ENCODE results near the gene GATB. TPM values are rescaled to one million over a fixed set of nuclear protein-coding genes. Genes with fewer than 3 reads are reported as not detected.

Gene GATB
- total RNA-seq, 2 experiments from 2014 or later: 13.5 to 14.9 TPM

DNA sequence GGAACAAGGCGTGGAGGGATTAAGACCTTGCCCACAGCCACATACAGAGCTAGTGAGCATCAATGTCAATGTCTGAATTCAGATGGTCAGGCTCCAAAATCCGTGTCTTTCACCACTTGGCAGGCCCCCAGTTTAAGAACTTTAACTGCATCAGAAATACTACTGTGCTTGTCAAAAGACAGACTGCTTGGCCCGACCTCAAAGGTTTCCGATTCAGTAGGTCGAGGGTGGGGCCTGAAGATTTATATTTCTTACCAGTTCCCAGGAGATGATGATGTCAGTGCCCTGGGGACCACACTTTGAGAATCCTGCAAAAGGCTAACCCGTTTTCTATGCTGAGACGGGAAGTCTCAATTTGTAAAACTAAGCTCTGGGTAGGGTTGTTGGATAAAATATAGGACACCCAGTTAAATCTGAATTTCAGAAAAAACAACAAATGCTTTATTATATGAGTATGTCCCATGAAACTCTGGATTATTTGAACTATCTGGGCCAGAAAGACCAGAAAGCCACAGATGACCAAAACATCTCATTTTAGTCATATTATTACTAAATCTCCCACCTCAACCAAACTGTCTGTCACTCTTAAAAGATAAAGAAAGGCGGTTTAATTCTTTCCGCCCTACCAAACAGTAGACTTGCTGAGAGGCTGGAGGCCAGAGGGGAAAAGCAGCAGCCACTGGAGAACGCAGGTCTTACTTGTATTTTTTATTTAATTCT lies 42.7 kb downstream of the GATB start:
- no peak overlapping the region for H3K4me3 Mint-ChIP-seq
- DNase-seq (no peak), ATAC-seq (ENCODE audit: low read depth) (no peak)
- no peaks in the 10 kb centered on the region for H3K27me3 Mint-ChIP-seq
- H3K9me3 Mint-ChIP-seq: no peaks in the 10 kb centered on the region
- POLR2A ChIA-PET: no interaction called here
- no peak overlapping the region for H3K27ac Mint-ChIP-seq
- H3K36me3 Mint-ChIP-seq: no peaks in the 10 kb centered on the region
- H3K4me1 Mint-ChIP-seq: no peaks in the 10 kb centered on the region

DNA sequence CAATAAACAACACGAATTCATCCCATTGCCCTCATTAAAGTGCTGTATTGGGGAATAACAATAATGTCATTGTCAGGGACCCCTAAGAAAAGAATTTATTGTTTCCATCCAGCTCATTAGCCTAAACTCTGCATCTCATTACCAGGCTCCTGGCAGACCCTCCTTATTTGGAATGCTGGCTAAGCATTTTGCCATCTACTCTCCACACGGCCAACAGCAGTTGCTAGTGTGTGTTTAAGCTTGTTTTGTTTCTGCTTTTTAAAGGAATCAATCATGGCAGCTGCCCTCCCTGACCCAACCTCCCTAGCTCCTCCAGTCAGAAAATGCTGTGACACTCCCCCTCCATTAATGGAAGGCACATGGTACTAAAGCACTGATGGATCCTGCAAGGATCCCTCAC lies 43.5 kb downstream of the GATB start:
- H3K27me3 Mint-ChIP-seq: no peaks in the 10 kb centered on the region
- POLR2A ChIA-PET: no interaction called here
- no peak overlapping the region for H3K27ac Mint-ChIP-seq
- no peaks in the 10 kb centered on the region for H3K4me1 Mint-ChIP-seq
- no peaks in the 10 kb centered on the region for H3K9me3 Mint-ChIP-seq
- no peaks in the 10 kb centered on the region for H3K36me3 Mint-ChIP-seq
- no peak for DNase-seq
- ATAC-seq (ENCODE audit: low read depth): no peak
- H3K4me3 Mint-ChIP-seq: no peak overlapping the region

DNA sequence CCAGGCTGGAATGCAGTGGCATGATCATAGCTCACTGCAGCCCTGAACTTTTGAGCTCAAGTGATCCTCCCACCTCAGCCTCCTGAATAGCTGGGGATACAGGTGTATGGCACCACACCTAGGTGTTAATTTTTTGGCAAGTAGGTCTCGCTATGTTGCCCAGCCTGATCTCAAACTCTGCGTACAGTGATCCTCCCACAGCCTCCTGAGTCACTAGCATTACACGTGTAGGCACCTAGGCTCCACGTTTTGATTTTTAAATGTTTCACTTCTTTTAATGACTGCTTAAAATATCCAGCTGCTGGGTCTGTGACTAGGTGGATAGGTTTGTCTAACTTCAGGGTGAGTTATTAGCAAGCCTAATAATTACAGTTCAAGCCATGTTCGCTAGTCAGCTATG lies 44.5 kb downstream of the GATB start:
- ATAC-seq (ENCODE audit: low read depth) (no peak), DNase-seq (no peak)
- Mint-ChIP-seq H3K27ac (no peak overlapping the region), H3K4me1 (no peaks in the 10 kb centered on the region), H3K27me3 (no peaks in the 10 kb centered on the region), H3K36me3 (no peaks in the 10 kb centered on the region), H3K4me3 (no peak overlapping the region), H3K9me3 (no peaks in the 10 kb centered on the region)
- POLR2A ChIA-PET: no interaction called here

DNA sequence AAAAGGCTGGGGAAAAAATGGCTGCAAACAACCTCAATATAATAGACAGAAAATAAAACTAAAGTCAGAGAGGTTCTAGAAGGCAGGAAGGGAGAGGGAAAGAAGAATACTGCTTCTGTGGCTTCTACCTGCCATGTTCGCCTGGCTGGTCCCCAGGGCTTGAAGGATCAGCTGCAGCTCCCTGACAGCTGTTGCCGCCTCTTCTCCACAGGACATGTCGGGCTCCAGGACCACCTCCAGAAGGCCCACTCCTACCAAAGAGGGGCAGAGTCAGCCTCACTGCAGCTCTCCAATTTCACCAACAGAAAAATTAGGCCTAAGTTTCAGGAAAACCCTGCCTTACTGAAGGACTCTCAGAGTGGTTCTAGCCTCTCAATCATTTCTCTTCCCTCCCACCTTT lies 44.9 kb downstream of the GATB start:
- no peaks in the 10 kb centered on the region for H3K36me3 Mint-ChIP-seq
- H3K27me3 Mint-ChIP-seq: no peaks in the 10 kb centered on the region
- DNase-seq: no peak
- no peak for ATAC-seq (ENCODE audit: low read depth)
- no peak overlapping the region for H3K27ac Mint-ChIP-seq
- no peaks in the 10 kb centered on the region for H3K4me1 Mint-ChIP-seq
- H3K9me3 Mint-ChIP-seq: no peaks in the 10 kb centered on the region
- no peak overlapping the region for H3K4me3 Mint-ChIP-seq
- POLR2A ChIA-PET: no interaction called here

DNA sequence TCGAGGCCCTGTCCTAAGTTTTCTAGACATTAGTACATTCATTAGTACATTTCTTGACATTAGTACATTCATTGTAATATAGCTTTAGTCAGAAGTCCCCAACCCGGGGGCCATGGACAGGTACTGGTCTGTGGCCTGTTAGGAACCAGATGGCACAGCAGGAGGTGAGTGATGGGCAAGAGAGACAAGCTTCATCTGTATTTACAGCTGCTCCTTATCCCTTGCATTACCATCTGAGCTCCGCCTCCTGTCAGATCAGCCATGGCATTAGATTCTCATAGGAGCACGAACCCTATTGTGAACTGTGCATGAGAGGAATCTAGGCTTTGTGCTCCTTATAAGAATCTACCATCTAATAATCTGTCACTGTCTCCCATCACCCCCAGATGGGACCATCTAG lies 48.0 kb downstream of the GATB start:
- Mint-ChIP-seq H3K36me3 (no peaks in the 10 kb centered on the region), H3K4me1 (no peaks in the 10 kb centered on the region), H3K9me3 (no peaks in the 10 kb centered on the region), H3K27me3 (no peaks in the 10 kb centered on the region), H3K27ac (no peak overlapping the region), H3K4me3 (no peak overlapping the region)
- POLR2A ChIA-PET: no interaction called here
- ATAC-seq (ENCODE audit: low read depth) (no peak), DNase-seq (no peak)

DNA sequence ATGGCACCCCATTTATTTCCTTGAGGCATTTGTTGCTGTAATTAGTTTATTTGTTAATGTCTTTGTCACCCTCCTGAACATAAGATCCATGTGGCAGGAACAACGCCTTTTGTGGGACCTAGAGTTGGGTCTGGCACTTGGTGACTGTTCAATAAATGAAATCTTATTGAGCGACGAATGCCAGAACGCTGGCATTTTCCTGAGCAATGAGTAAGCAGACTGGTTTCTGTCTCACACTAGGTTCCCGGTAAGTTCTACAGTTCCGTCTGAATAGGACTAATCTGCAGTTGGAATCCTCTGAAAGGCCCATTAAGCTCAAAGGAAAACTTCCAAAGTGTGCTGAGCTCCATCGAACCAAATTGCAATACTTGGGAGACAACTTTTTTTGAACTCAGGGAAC lies 49.2 kb downstream of the GATB start:
- Mint-ChIP-seq H3K27ac (no peak overlapping the region), H3K27me3 (no peaks in the 10 kb centered on the region), H3K4me3 (no peak overlapping the region), H3K36me3 (peaks cover 2% of the 10 kb centered on the region), H3K4me1 (no peaks in the 10 kb centered on the region), H3K9me3 (no peaks in the 10 kb centered on the region)
- ATAC-seq (ENCODE audit: low read depth): no peak
- POLR2A ChIA-PET: no interaction called here
- DNase-seq: no peak

DNA sequence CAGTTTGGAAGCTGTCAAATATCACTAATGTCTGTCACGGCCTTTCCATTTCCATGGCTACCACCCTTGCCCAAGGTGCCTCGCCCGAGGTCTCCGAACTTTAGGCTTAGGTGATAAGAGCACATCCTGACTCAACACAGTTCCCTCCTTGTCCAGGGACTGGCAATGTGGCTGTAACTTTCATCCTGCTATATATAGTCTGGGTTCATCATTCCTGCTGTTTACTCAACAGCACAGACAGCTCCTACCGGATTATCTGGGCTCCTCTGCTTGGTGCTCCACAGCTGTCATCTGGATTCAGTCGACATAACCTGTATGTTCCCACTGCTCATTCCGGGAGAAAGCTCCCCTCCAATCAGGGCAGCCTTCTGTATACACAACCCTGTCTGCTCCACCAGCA lies 51.2 kb downstream of the GATB start:
- POLR2A ChIA-PET: no interaction called here
- Mint-ChIP-seq H3K4me1 (no peaks in the 10 kb centered on the region), H3K9me3 (no peaks in the 10 kb centered on the region), H3K27me3 (no peaks in the 10 kb centered on the region), H3K4me3 (no peak overlapping the region), H3K36me3 (peaks cover 6% of the 10 kb centered on the region), H3K27ac (no peak overlapping the region)
- DNase-seq (no peak), ATAC-seq (ENCODE audit: low read depth) (no peak)

DNA sequence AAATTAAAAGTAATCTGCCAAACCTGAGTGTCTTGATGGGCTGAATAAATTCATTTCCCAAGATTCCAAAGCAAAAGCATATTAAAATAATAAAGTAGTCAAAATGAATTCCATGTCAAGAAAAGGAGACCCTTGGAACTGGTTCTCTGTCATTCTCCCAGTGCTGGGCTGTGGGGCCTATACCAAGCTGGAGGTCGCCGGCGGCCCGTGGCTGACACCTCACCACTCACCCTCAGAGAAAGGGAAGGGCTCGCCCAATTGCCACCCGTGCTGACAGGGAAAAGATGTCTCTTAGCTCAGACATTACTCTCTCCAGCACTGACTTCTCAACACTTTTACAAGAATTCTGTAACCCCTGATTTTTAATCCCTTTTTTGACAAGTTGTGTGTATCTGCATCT lies 51.7 kb downstream of the GATB start:
- POLR2A ChIA-PET: no interaction called here
- Mint-ChIP-seq H3K9me3 (no peaks in the 10 kb centered on the region), H3K27ac (no peak overlapping the region), H3K4me3 (no peak overlapping the region), H3K27me3 (no peaks in the 10 kb centered on the region), H3K4me1 (no peaks in the 10 kb centered on the region), H3K36me3 (peaks cover 6% of the 10 kb centered on the region)
- DNase-seq (no peak), ATAC-seq (ENCODE audit: low read depth) (no peak)

DNA sequence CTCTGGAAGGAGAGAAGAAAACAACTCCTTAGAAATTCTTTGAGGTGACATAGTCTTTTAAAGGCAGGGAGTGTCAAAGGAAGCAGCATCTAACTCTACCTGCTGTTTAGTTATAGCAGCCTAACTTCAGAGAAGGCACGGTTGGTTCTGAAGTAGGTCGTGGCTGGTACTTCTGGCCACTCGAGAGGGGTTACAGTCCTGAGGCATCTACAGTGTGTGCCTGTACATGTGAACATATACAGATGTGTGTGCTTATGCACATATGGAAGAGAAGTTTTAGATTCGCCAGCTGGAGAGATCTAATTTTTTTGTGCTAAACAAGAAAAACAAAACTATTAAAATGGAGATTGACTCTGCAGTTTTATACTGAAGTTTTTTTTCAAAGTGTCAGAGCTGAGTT lies 52.7 kb downstream of the GATB start:
- Mint-ChIP-seq H3K27me3 (no peaks in the 10 kb centered on the region), H3K4me1 (no peaks in the 10 kb centered on the region), H3K9me3 (no peaks in the 10 kb centered on the region), H3K36me3 (peaks cover 6% of the 10 kb centered on the region), H3K4me3 (no peak overlapping the region), H3K27ac (no peak overlapping the region)
- POLR2A ChIA-PET: no interaction called here
- DNase-seq (no peak), ATAC-seq (ENCODE audit: low read depth) (no peak)

DNA sequence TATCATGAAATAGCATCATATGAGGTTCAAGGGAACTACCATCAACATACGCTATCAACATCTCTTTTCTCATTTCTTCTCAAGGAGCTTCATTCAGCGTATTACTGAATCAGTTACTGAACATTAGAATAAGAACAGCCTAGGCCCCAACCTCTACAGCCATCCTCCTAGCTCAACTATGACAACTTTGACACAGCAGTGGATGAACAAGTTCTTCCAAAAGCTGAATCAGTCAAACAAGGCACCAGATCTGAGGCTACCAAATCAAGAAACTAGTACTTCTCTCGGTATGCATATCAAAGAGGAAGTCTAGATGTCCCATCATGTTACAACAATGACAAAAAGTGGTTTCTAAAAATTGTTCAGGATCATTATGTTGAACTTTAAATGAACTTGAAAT lies 57.4 kb downstream of the GATB start:
- POLR2A ChIA-PET: no interaction called here
- Mint-ChIP-seq H3K36me3 (peaks cover 17% of the 10 kb centered on the region), H3K27me3 (no peaks in the 10 kb centered on the region), H3K27ac (no peak overlapping the region), H3K9me3 (no peaks in the 10 kb centered on the region), H3K4me3 (no peak overlapping the region), H3K4me1 (no peaks in the 10 kb centered on the region)
- no peak for DNase-seq
- ATAC-seq (ENCODE audit: low read depth): no peak

DNA sequence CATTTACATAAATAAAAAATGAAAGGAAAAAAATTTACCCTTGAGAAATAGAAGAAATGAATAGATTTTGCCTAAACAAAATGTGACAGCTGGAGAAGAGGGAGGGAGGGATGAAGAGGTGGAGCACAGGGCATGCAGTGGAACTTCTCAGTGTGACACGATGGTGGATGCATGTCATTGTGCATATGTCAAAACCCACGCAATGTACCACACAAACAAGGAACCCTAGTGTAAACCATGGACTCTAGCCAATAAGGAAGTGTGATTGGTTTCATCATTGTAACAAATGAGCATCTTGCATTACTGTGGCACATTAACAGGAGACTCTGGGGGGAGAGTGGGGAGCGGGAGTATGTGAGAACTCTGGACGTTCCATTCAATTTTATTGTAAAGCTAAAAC lies 58.6 kb downstream of the GATB start:
- no peaks in the 10 kb centered on the region for H3K9me3 Mint-ChIP-seq
- POLR2A ChIA-PET: no interaction called here
- ATAC-seq (ENCODE audit: low read depth) (no peak), DNase-seq (no peak)
- peaks cover 16% of the 10 kb centered on the region for H3K36me3 Mint-ChIP-seq
- no peak overlapping the region for H3K4me3 Mint-ChIP-seq
- no peaks in the 10 kb centered on the region for H3K4me1 Mint-ChIP-seq
- no peaks in the 10 kb centered on the region for H3K27me3 Mint-ChIP-seq
- H3K27ac Mint-ChIP-seq: no peak overlapping the region

DNA sequence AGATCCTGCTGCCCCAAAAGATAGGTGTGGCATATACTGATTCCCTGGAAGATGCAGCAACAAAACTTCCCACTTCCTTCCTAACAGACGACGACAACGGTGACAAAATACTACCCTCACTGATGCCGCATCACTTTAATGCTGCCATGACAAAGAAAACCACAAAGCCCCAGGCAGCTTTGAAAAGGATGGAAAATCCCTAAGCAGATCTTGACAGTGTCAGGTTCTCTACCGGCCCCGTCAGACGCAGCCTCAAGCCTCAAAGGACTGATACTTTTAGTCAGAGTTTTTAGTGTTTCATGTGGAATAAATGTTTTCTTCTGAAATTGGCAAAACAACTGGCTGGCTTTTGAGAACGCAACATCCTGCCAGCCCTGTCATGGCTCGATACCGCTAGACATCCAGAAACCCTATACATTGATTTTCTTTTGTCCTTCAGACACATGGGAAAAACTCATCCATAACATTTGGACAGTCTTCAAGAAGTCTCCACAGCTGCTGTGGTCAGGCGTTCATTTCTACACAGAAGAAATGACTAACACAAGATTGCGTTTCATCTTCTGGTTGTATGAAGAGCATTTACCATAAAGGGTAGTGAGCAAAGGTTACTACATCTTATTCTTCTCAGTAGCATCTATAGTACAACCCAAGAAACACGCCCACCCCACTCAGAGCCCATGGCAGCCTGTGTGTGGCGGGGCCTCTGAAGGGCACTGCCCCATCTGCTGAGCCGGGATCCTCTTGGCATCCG lies 60.1 kb downstream of the GATB start:
- POLR2A ChIA-PET: no interaction called here
- Mint-ChIP-seq H3K4me1 (no peaks in the 10 kb centered on the region), H3K9me3 (no peaks in the 10 kb centered on the region), H3K36me3 (peaks cover 17% of the 10 kb centered on the region), H3K27me3 (no peaks in the 10 kb centered on the region), H3K27ac (no peak overlapping the region), H3K4me3 (no peak overlapping the region)
- ATAC-seq (ENCODE audit: low read depth) (no peak), DNase-seq (no peak)

DNA sequence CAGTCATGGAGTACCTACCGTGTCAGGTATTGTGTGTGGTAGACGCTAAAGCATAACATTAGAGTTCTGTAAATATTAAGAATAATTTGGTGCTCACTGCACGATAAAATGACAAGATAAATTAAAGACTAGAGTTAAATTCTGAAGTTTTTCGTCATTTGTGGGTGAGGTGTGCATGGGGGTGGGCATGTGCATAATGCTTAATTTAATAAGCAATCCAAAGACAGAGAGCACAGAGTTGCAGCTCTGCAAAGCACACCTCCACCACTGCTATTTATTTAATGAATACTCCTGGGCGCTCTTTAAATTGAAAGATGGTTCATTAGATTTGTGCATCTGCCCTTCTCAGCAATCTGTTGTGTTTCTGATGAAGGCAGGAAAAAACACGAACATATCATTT lies 62.6 kb downstream of the GATB start:
- no peaks in the 10 kb centered on the region for H3K4me1 Mint-ChIP-seq
- H3K4me3 Mint-ChIP-seq: no peak overlapping the region
- ATAC-seq (ENCODE audit: low read depth) (no peak), DNase-seq (no peak)
- no peaks in the 10 kb centered on the region for H3K27me3 Mint-ChIP-seq
- H3K27ac Mint-ChIP-seq: no peak overlapping the region
- POLR2A ChIA-PET: no interaction called here
- H3K9me3 Mint-ChIP-seq: no peaks in the 10 kb centered on the region
- H3K36me3 Mint-ChIP-seq: peaks cover 13% of the 10 kb centered on the region

DNA sequence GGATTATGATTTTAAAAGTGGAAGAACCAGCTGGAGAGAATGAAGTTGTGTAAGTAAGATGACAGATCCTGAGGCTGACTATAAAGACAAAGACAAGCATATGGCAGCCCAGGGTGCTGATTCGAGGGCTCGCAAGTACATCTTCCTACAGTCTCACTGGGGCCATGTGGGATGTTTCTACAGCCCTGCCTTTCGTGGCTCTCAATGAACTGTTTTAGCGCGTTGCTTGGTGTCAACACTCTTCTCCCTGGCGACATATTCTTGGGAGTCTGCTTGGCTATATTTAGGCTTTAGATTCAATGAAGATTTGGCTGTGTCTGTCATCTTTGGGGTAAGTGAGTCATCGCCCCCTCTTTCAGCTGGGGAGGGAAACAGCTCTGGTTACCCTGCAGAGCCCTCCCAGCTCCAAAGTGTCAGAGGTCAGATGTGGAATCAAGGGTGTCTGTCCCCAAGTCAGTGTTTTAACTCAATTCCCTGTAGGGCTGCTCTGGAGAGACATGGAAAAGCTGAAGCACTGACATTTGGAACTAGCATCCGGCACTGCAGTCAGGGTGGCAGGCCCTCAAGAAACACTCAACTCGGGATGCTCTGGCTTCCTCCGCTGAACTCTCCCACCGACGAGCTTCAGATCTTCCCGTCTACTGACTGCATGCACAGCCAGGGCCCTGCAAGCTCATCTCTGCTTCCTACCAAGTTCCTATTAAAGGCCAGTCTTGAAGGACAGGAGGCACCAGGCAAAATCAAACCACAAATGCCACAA lies 65.7 kb downstream of the GATB start:
- Mint-ChIP-seq H3K27me3 (no peaks in the 10 kb centered on the region), H3K36me3 (peaks cover 6% of the 10 kb centered on the region), H3K4me1 (no peaks in the 10 kb centered on the region), H3K4me3 (no peak overlapping the region), H3K27ac (no peak overlapping the region), H3K9me3 (no peaks in the 10 kb centered on the region)
- no peak for ATAC-seq (ENCODE audit: low read depth)
- no peak for DNase-seq
- POLR2A ChIA-PET: no interaction called here

Measured in activated naive CD8-positive, alpha-beta T cell treated with anti-CD3 and anti-CD28 coated beads, Interleukin-2, amount 10 ng/mL, durations not matched to agents 7 days and 5 days (primary cell).